C4-2B (cell line): ENCODE data around the gene WASF2.

Experiments
- ZFX ChIP-seq: fragments of 450-650 bp; IDR thresholded peaks from 2 replicates; pipeline ENCODE4 v1.6.1; 2017
- TF ChIP-seq, protein P1 (sequence below): fragments of 450-650 bp; conservative IDR thresholded peaks from 2 replicates; pipeline ENCODE4 v1.5.1; 2017; ENCODE audit warnings: mild to moderate bottlenecking

DNA sequence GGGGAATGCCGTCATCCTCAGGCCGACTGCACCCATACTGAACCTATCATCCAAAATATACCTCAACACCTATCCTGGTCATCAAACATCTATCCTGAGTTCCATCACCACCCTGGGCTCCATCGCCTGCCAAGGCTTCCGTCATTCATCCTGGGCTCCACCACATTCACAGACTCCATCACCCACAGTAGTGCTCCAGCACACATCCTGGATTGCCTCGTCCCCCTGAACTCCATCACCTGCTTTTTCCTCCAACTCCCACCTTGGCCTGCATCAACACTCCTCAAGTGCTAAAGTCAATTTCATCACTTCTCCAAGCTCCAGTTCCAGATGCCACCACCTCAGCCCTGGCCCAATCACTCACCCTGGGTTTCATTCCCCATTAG lies 131.0 kb downstream of the WASF2 start:
- TF ChIP-seq, protein P1, sequence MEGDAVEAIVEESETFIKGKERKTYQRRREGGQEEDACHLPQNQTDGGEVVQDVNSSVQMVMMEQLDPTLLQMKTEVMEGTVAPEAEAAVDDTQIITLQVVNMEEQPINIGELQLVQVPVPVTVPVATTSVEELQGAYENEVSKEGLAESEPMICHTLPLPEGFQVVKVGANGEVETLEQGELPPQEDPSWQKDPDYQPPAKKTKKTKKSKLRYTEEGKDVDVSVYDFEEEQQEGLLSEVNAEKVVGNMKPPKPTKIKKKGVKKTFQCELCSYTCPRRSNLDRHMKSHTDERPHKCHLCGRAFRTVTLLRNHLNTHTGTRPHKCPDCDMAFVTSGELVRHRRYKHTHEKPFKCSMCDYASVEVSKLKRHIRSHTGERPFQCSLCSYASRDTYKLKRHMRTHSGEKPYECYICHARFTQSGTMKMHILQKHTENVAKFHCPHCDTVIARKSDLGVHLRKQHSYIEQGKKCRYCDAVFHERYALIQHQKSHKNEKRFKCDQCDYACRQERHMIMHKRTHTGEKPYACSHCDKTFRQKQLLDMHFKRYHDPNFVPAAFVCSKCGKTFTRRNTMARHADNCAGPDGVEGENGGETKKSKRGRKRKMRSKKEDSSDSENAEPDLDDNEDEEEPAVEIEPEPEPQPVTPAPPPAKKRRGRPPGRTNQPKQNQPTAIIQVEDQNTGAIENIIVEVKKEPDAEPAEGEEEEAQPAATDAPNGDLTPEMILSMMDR = no peak
- TF ChIP-seq ZFX = no peak
